Peyer's patch (tissue), 4 donors: Measurements from ENCODE around the gene XPR1. TPM values are rescaled to one million over a fixed set of nuclear protein-coding genes. Genes with fewer than 3 reads are reported as not detected.

Experiments
- DNase-seq, 3 donors: peaks; one replicate each; pipeline ENCODE4 v3.0.0-alpha.2; 2017 to 2019
- H3K27ac ChIP-seq, 4 donors: fragments of 200-600 bp; sonication (generic); one replicate each; pipeline ENCODE4 v1.5.1; 2016 to 2019
- H3K27me3 ChIP-seq, 2 donors: fragments of 200-600 bp; sonication (generic); one replicate each; pipeline ENCODE4 v1.5.1; 2019
- H3K36me3 ChIP-seq, 3 donors: fragments of 200-600 bp; sonication (generic); one replicate each; pipeline ENCODE4 v1.5.1; 2016 to 2019
- H3K4me1 ChIP-seq, 4 donors: fragments of 200-600 bp; sonication (generic); one replicate each; pipeline ENCODE4 v1.5.1; 2016 to 2019
- H3K4me3 ChIP-seq, 4 donors: fragments of 200-600 bp; sonication (generic); 1 replicate in 3 of 4; 2 replicates in 1 of 4; pipeline ENCODE4 v1.5.1; 2016 to 2019; ENCODE audit warnings: mild to moderate bottlenecking in 1 of 4
- H3K9me3 ChIP-seq, 4 donors: fragments of 200-600 bp; sonication (generic); one replicate each; pipeline ENCODE4 v1.5.1; 2016 to 2019; ENCODE audit warnings: mild to moderate bottlenecking in 1 of 4
- POLR2A ChIP-seq, 2 donors: fragments of 450-650 bp; IDR thresholded peaks; one replicate each; pipeline ENCODE4 v1.5.1; 2017; ENCODE audit warnings: antibody characterized with exemption in 2 of 2, mild to moderate bottlenecking in 2 of 2, moderate library complexity in 2 of 2
- total RNA-seq, 4 donors: library from RNA; depleted of rRNA; stranded (reverse); fragments of >200 nt; gene quantifications; one replicate each; pipeline ENCODE4 v1.1.0, GENCODE V29; 2016
- TF ChIP-seq, protein P1 (sequence below), 6 experiments: fragments of 450-650 bp in 4 of 6; fragments of 200-600 bp in 2 of 6; sonication (generic) in 1 of 6; IDR thresholded peaks; one replicate each; pipeline ENCODE4 v1.5.1; 2017 to 2019; ENCODE audit warnings: antibody characterized with exemption in 6 of 6, mild to moderate bottlenecking in 3 of 6, moderate library complexity in 1 of 6

Gene XPR1
- total RNA-seq, 4 donors from 2014 or later, result 29.7 to 59.7 (median 53.9) TPM

GRCh38 chr1:180898441-180899219 lies 266.8 kb downstream of the XPR1 start:
- Histone ChIP-seq H3K9me3 (no peaks in the 10 kb centered on the region), H3K4me1 (no peaks in the 10 kb centered on the region), H3K27me3 (no peaks in the 10 kb centered on the region), H3K4me3 (no peak overlapping the region), H3K27ac (no peak overlapping the region), H3K36me3 (no peaks in the 10 kb centered on the region)
- no peak for TF ChIP-seq POLR2A (IDR thresholded peaks at IDR 0.05)
- TF ChIP-seq, protein P1, sequence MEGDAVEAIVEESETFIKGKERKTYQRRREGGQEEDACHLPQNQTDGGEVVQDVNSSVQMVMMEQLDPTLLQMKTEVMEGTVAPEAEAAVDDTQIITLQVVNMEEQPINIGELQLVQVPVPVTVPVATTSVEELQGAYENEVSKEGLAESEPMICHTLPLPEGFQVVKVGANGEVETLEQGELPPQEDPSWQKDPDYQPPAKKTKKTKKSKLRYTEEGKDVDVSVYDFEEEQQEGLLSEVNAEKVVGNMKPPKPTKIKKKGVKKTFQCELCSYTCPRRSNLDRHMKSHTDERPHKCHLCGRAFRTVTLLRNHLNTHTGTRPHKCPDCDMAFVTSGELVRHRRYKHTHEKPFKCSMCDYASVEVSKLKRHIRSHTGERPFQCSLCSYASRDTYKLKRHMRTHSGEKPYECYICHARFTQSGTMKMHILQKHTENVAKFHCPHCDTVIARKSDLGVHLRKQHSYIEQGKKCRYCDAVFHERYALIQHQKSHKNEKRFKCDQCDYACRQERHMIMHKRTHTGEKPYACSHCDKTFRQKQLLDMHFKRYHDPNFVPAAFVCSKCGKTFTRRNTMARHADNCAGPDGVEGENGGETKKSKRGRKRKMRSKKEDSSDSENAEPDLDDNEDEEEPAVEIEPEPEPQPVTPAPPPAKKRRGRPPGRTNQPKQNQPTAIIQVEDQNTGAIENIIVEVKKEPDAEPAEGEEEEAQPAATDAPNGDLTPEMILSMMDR (IDR thresholded peaks at IDR 0.05), result no peak
- no peak for DNase-seq

GRCh38 chr1:180899262-180899661 lies 267.4 kb downstream of the XPR1 start:
- H3K9me3 ChIP-seq, result no peaks in the 10 kb centered on the region
- no peak for DNase-seq
- no peaks in the 10 kb centered on the region for H3K36me3 ChIP-seq
- H3K4me1 ChIP-seq, result no peaks in the 10 kb centered on the region
- no peaks in the 10 kb centered on the region for H3K27me3 ChIP-seq
- TF ChIP-seq, protein P1 (IDR thresholded peaks at IDR 0.05), result no peak
- no peak for TF ChIP-seq POLR2A (IDR thresholded peaks at IDR 0.05)
- H3K4me3 ChIP-seq, result no peak overlapping the region
- no peak overlapping the region for H3K27ac ChIP-seq

DNA sequence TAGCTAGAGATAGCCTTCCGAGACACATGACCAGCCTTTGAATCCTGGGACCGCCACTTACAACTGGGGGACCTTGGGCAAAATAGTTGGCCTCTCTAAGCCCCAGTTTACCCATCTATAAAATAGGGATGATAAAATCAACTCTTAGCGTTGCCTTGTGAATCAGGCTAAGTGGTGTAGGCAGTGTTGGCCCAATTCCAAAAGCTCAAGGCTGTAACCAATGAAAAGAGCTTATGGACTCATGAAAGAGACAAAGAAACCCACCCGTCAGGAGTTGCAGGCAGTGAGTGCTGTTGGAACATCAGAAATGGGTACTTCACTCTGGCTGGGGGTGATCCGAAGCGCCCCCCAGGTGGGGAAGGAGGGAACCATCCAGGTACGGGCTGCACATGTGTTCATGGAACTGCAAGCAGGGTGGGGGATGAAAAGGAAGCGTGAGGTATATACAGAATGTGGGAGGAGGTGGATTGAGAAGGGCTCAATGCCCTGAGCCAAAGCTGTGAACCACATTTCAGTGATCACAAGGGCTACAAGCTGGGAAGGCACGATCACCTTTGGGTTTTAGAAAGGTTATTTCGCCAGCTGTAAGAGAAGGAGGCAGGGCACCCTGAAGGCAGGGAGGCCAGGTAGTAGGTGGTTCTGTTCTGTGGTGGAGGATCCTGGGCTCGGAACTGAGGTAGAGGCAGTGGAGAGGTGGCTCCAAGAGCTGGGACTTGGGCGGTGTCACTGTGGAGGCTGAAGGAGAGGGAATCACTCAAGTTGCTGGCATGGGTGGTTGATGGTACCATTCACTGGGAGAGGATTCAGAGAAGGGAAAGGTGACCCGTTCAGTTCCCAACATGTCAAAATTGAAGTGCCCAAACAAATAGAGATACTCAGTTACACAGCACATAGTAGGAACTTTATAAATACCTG lies 269.5 kb downstream of the XPR1 start:
- H3K9me3 ChIP-seq, result no peaks in the 10 kb centered on the region
- no peak overlapping the region for H3K27ac ChIP-seq
- no peak for TF ChIP-seq POLR2A (IDR thresholded peaks at IDR 0.05)
- TF ChIP-seq, protein P1 (IDR thresholded peaks at IDR 0.05), result no peak
- DNase-seq, result no peak
- H3K27me3 ChIP-seq, result no peaks in the 10 kb centered on the region
- H3K36me3 ChIP-seq, result no peaks in the 10 kb centered on the region
- no peak overlapping the region for H3K4me3 ChIP-seq
- no peaks in the 10 kb centered on the region for H3K4me1 ChIP-seq

DNA sequence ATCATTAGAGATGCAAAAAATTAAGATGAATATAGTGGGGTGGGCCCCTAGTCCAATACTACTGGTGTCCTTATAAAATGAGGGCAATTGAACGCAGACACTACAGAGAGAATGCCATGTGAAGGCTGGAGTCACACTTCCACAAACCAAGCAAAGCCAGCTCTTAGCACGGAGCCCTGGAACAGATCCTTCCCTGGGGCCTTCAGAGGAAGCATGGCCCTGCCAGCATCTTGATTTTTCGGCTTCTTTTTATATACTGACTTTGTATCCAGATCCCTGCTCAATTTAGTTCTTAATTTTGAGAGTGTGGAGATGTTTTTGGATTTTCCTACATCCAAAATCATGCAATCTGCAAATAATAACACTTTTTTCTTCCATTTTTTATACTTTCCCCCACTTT lies 270.7 kb downstream of the XPR1 start:
- DNase-seq, result no peak
- Histone ChIP-seq H3K4me3 (no peak overlapping the region), H3K27ac (no peak overlapping the region), H3K36me3 (no peaks in the 10 kb centered on the region), H3K9me3 (no peaks in the 10 kb centered on the region), H3K4me1 (no peaks in the 10 kb centered on the region), H3K27me3 (no peaks in the 10 kb centered on the region)
- TF ChIP-seq, protein P1 (IDR thresholded peaks at IDR 0.05), result no peak
- no peak for TF ChIP-seq POLR2A (IDR thresholded peaks at IDR 0.05)

DNA sequence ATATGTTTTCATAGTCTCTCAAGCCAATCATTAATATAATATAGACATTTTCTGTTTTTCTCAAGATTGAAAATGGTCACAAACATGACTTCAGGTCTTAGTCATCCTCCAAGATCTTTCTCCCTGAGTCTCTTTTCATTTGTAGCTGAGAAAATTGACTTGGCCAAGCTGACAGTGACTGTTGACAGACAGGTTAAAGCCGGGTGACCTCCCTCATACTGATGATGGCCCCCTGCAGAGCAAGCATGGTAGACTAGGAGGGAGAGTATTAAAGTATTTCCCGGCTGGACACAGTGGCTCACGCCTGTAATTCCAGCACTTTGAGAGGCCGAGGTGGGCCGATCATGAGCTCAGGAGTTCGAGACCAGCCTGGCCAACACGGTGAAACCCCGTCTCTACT lies 274.1 kb downstream of the XPR1 start:
- Histone ChIP-seq H3K36me3 (no peaks in the 10 kb centered on the region), H3K27ac (no peak overlapping the region), H3K27me3 (no peaks in the 10 kb centered on the region), H3K4me3 (no peak overlapping the region), H3K9me3 (no peaks in the 10 kb centered on the region), H3K4me1 (no peaks in the 10 kb centered on the region)
- TF ChIP-seq, protein P1 (IDR thresholded peaks at IDR 0.05), result no peak
- TF ChIP-seq POLR2A (IDR thresholded peaks at IDR 0.05), result no peak
- DNase-seq, result no peak
